ENCODE measurements around the gene KCNS1.

KCNS1 gene

DNA sequence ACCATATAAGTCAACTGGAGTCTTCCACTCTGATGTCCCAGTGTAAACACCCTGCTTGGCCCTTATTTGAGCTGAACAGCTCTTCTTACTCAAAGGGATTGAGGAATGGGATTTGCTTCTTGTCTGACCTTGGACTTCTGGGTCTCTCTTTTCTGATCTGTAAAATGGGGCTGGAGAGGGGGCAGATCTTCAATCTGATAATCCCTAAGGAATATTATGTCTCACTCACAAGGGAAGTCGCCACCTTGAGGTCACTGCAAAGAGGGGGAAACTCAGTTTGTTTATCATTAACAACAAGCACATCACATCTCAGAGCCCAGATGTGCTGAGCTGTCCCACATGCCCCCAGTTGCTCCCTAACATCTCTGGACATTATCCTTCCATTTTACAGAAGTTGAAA, 15.1 kb downstream of the KCNS1 start:
- Histone ChIP-seq H3K79me2 (ENCODE audit: insufficient read depth, low read length) (no peaks in the 10 kb centered on the region), H3K27ac (ENCODE audit: low read depth, low read length, poor library complexity, severe bottlenecking) (no peak overlapping the region), H3K4me1 (ENCODE audit: insufficient read depth, low read length, severe bottlenecking) (no peaks in the 10 kb centered on the region), H3K9me2 (ENCODE audit: low read depth, low read length) (no peaks in the 10 kb centered on the region), H3K4me2 (ENCODE audit: low read length) (no peak overlapping the region), H3K4me3 (ENCODE audit: low read depth, low read length, poor library complexity, severe bottlenecking) (no peak overlapping the region), H2AFZ (ENCODE audit: low read length) (no peak overlapping the region), H4K20me1 (ENCODE audit: insufficient read depth, low read length) (no peaks in the 10 kb centered on the region), H3K27me3 (ENCODE audit: insufficient read depth, low read length) (no peaks in the 10 kb centered on the region), H3F3A (ENCODE audit: insufficient read depth, low read length) (no peaks in the 10 kb centered on the region), H3K36me3 (ENCODE audit: insufficient read depth, low read length) (peaks cover 35% of the 10 kb centered on the region), H3K9me3 (ENCODE audit: low read length) (0 out of 2 replicates have a peak, but pooled peaks cover 3% of the 10 kb centered on the region), H3K9ac (ENCODE audit: low read length) (no peak overlapping the region)
- TF ChIP-seq CTCF (IDR thresholded peaks at IDR 0.05; ENCODE audit: low read length) (no peak), EZH2 (IDR thresholded peaks at IDR 0.05; ENCODE audit: borderline replicate concordance, low read length) (no peak)

DNA sequence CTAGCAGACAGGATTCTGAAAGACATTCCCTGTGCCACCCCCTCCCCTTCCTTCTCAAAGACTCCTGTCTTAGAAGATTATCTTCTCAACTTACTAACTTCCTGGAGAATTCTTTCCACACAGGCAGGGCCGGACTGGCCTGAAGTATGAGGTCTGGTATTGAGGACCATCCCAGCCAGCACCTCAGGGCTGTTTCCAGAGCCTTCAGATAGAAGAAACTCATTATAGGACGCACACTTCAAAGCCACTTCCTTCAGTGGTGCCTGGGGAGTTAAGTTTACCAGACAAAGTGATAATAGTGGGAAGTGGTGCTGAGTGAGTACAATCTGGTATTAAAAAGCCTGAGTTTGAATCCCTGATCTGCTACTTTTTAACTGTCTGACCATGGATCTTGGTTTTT, 15.6 kb downstream of the KCNS1 start:
- H3K79me2 ChIP-seq (ENCODE audit: insufficient read depth, low read length), result no peaks in the 10 kb centered on the region
- no peak overlapping the region for H3K4me3 ChIP-seq (ENCODE audit: low read depth, low read length, poor library complexity, severe bottlenecking)
- no peak overlapping the region for H3K4me2 ChIP-seq (ENCODE audit: low read length)
- no peaks in the 10 kb centered on the region for H3K4me1 ChIP-seq (ENCODE audit: insufficient read depth, low read length, severe bottlenecking)
- H3K36me3 ChIP-seq (ENCODE audit: insufficient read depth, low read length), result peaks cover 41% of the 10 kb centered on the region
- 0 out of 2 replicates have a peak, but pooled peaks cover 3% of the 10 kb centered on the region for H3K9me3 ChIP-seq (ENCODE audit: low read length)
- no peaks in the 10 kb centered on the region for H3F3A ChIP-seq (ENCODE audit: insufficient read depth, low read length)
- no peaks in the 10 kb centered on the region for H4K20me1 ChIP-seq (ENCODE audit: insufficient read depth, low read length)
- TF ChIP-seq EZH2 (IDR thresholded peaks at IDR 0.05; ENCODE audit: borderline replicate concordance, low read length), result no peak
- no peaks in the 10 kb centered on the region for H3K27me3 ChIP-seq (ENCODE audit: insufficient read depth, low read length)
- H3K9ac ChIP-seq (ENCODE audit: low read length), result no peak overlapping the region
- no peak overlapping the region for H2AFZ ChIP-seq (ENCODE audit: low read length)
- H3K9me2 ChIP-seq (ENCODE audit: low read depth, low read length), result no peaks in the 10 kb centered on the region
- H3K27ac ChIP-seq (ENCODE audit: low read depth, low read length, poor library complexity, severe bottlenecking), result no peak overlapping the region

GRCh38 chr20:45083127-45083526, 17.8 kb downstream of the KCNS1 start:
- Histone ChIP-seq H3K27ac (ENCODE audit: low read depth, low read length, poor library complexity, severe bottlenecking) (no peak overlapping the region), H3K4me3 (ENCODE audit: low read depth, low read length, poor library complexity, severe bottlenecking) (no peak overlapping the region), H3K36me3 (ENCODE audit: insufficient read depth, low read length) (peaks cover 62% of the 10 kb centered on the region), H3K79me2 (ENCODE audit: insufficient read depth, low read length) (no peaks in the 10 kb centered on the region), H3F3A (ENCODE audit: insufficient read depth, low read length) (no peaks in the 10 kb centered on the region), H3K9me3 (ENCODE audit: low read length) (0 out of 2 replicates have a peak, but pooled peaks cover 3% of the 10 kb centered on the region), H3K9me2 (ENCODE audit: low read depth, low read length) (no peaks in the 10 kb centered on the region), H3K27me3 (ENCODE audit: insufficient read depth, low read length) (no peaks in the 10 kb centered on the region), H3K4me2 (ENCODE audit: low read length) (no peak overlapping the region), H2AFZ (ENCODE audit: low read length) (no peak overlapping the region), H3K9ac (ENCODE audit: low read length) (no peak overlapping the region), H4K20me1 (ENCODE audit: insufficient read depth, low read length) (no peaks in the 10 kb centered on the region), H3K4me1 (ENCODE audit: insufficient read depth, low read length, severe bottlenecking) (no peaks in the 10 kb centered on the region)
- TF ChIP-seq EZH2 (IDR thresholded peaks at IDR 0.05; ENCODE audit: borderline replicate concordance, low read length), result no peak
- no peak for TF ChIP-seq CTCF (IDR thresholded peaks at IDR 0.05; ENCODE audit: low read length)

DNA sequence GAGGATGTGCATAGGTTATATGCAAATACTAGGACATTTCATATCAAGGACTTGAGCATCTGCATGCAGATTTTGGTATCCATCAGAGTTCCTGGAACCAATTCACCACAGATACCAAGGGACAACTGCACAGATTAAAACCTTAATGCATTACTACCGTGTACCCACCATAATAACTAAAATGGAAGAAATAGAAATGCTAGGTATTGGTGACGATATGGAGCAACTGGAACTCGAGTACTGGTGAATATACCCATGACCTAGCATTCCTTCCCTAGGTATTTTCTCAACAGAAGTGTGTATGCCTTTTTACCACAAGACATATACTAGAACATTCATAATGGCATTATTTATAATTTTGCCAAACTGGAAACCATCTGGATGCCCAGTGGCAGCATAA, 18.5 kb downstream of the KCNS1 start:
- H3K9ac ChIP-seq (ENCODE audit: low read length), result no peak overlapping the region
- no peak overlapping the region for H2AFZ ChIP-seq (ENCODE audit: low read length)
- TF ChIP-seq EZH2 (IDR thresholded peaks at IDR 0.05; ENCODE audit: borderline replicate concordance, low read length), result no peak
- no peak for TF ChIP-seq CTCF (IDR thresholded peaks at IDR 0.05; ENCODE audit: low read length)
- H3K27ac ChIP-seq (ENCODE audit: low read depth, low read length, poor library complexity, severe bottlenecking), result no peak overlapping the region
- 0 out of 2 replicates have a peak, but pooled peaks cover 3% of the 10 kb centered on the region for H3K9me3 ChIP-seq (ENCODE audit: low read length)
- H3K36me3 ChIP-seq (ENCODE audit: insufficient read depth, low read length), result peaks cover 67% of the 10 kb centered on the region
- H3K27me3 ChIP-seq (ENCODE audit: insufficient read depth, low read length), result no peaks in the 10 kb centered on the region
- no peaks in the 10 kb centered on the region for H4K20me1 ChIP-seq (ENCODE audit: insufficient read depth, low read length)
- no peaks in the 10 kb centered on the region for H3K79me2 ChIP-seq (ENCODE audit: insufficient read depth, low read length)
- no peak overlapping the region for H3K4me3 ChIP-seq (ENCODE audit: low read depth, low read length, poor library complexity, severe bottlenecking)
- H3K4me2 ChIP-seq (ENCODE audit: low read length), result no peak overlapping the region
- no peaks in the 10 kb centered on the region for H3F3A ChIP-seq (ENCODE audit: insufficient read depth, low read length)
- no peaks in the 10 kb centered on the region for H3K4me1 ChIP-seq (ENCODE audit: insufficient read depth, low read length, severe bottlenecking)
- H3K9me2 ChIP-seq (ENCODE audit: low read depth, low read length), result no peaks in the 10 kb centered on the region

Data from OCI-LY1 (cell line).